H1 (cell line): Measurements from ENCODE around the gene B4GALT7. TPM values are rescaled to one million over a fixed set of nuclear protein-coding genes. Genes with fewer than 3 reads are reported as not detected.

Experiments
- CTCF ChIA-PET: fragments of 300-600 bp; sonication (Branson Sonifier 250); formaldehyde crosslinking; loops from one replicate; lab custom pipeline; 2021; ENCODE audit not compliant: partially characterized antibody; lab: Charles Lee
- POLR2A ChIA-PET: fragments of 300-600 bp; sonication (Branson Sonifier 250); formaldehyde crosslinking; loops from one replicate; lab custom pipeline; 2021; ENCODE audit warnings: inconsistent platforms; ENCODE audit not compliant: partially characterized antibody; lab: Charles Lee
- DNase-seq, 2 experiments: peaks; one replicate each; pipeline versions ENCODE4 v3.0.0 to v3.0.0-alpha.2; 2010 to 2022; ENCODE audit warnings: low spot score in 2 of 2, low read depth in 1 of 2, mixed read lengths in 1 of 2
- FAIRE-seq: peaks from 2 replicates; lab custom pipeline; 2011; peaks lifted over from hg19 to GRCh38; lab: Jason Lieb, UNC
- H2AFZ ChIP-seq: 2 replicates; pipeline ENCODE4 v1.8.1; 2012; ENCODE audit warnings: low read length, inconsistent platforms
- H2AK5ac ChIP-seq: 2 replicates; pipeline ENCODE4 v1.6.1; 2013; ENCODE audit warnings: low read depth, low read length
- H2BK120ac ChIP-seq: replicated peaks from 2 replicates; pipeline ENCODE3; 2013; ENCODE audit warnings: low read depth, low read length, inconsistent platforms
- H2BK12ac ChIP-seq: 2 replicates; pipeline ENCODE4 v1.6.1; 2013; ENCODE audit warnings: low read depth, low read length
- H2BK15ac ChIP-seq: 2 replicates; pipeline ENCODE4 v1.6.1; 2013; ENCODE audit warnings: low read length
- H2BK20ac ChIP-seq: 2 replicates; pipeline ENCODE4 v1.6.1; 2013; ENCODE audit warnings: low read length
- H2BK5ac ChIP-seq: 2 replicates; pipeline ENCODE4 v1.6.1; 2013; ENCODE audit warnings: low read depth, low read length
- H3K14ac ChIP-seq: 2 replicates; pipeline ENCODE4 v1.6.1; 2013; ENCODE audit warnings: inconsistent platforms; ENCODE audit not compliant: insufficient read length
- H3K18ac ChIP-seq: 2 replicates; pipeline ENCODE4 v1.6.1; 2013; ENCODE audit warnings: low read length; ENCODE audit errors: extremely low read depth
- H3K23ac ChIP-seq: 2 replicates; pipeline ENCODE4 v1.6.1; 2013; ENCODE audit warnings: inconsistent platforms; ENCODE audit not compliant: insufficient read length
- H3K23me2 ChIP-seq: 2 replicates; pipeline ENCODE4 v1.6.1; 2013; ENCODE audit warnings: low read depth, low read length
- H3K27ac ChIP-seq: 2 replicates; pipeline ENCODE4 v1.6.1; 2011; ENCODE audit warnings: low read depth, low read length, inconsistent platforms
- H3K27me3 ChIP-seq, 4 experiments: replicated peaks in 1 of 4; 1 replicate in 1 of 4; 2 replicates in 3 of 4; pipeline versions ENCODE4 v1.6.1 to v1.8.1; 2011 to 2013; ENCODE audit warnings: low read length in 3 of 4, mild to moderate bottlenecking in 3 of 4, inconsistent platforms in 2 of 4, mixed read lengths in 2 of 4, moderate library complexity in 1 of 4; ENCODE audit not compliant: control insufficient read depth in 3 of 4, insufficient read depth in 3 of 4; ENCODE audit errors: extremely low read depth in 1 of 4
- H3K36me3 ChIP-seq, 4 experiments: 2 replicates each; pipeline versions ENCODE4 v1.6.1 to v1.8.1; 2011 to 2013; ENCODE audit warnings: mild to moderate bottlenecking in 4 of 4, low read length in 3 of 4, moderate library complexity in 2 of 4, control low read depth in 1 of 4, inconsistent platforms in 1 of 4; ENCODE audit not compliant: insufficient read depth in 4 of 4, control insufficient read depth in 2 of 4
- H3K4ac ChIP-seq: replicated peaks from 2 replicates; pipeline ENCODE3; 2013; ENCODE audit warnings: low read length, low read depth, mixed read lengths, inconsistent platforms; ENCODE audit not compliant: insufficient read length
- H3K4me1 ChIP-seq, 4 experiments: replicated peaks in 1 of 4; 1 replicate in 1 of 4; 2 replicates in 3 of 4; pipeline versions ENCODE4 v1.6.1 to v1.8.1; 2011 to 2013; ENCODE audit warnings: low read length in 3 of 4, inconsistent platforms in 2 of 4, mixed read lengths in 1 of 4; ENCODE audit not compliant: insufficient read depth in 4 of 4, control insufficient read depth in 3 of 4
- H3K4me2 ChIP-seq, 2 experiments: 2 replicates each; pipeline versions ENCODE4 v1.6.1 to v1.8.1; 2011 to 2013; ENCODE audit warnings: low read depth in 2 of 2, low read length in 2 of 2, control low read depth in 1 of 2, inconsistent platforms in 1 of 2, mild to moderate bottlenecking in 1 of 2; ENCODE audit not compliant: insufficient read depth in 1 of 2
- H3K4me3 ChIP-seq, 4 experiments: fragments of 200-600, 300-600 bp in 1 of 4; sonication (generic), shearing (Covaris generic), sonication (Bioruptor Twin) in 1 of 4; 2 replicates each; pipeline versions ENCODE4 v1.5.1 to v1.8.1; 2011 to 2016; ENCODE audit warnings: low read length in 4 of 4, low read depth in 3 of 4, control low read depth in 2 of 4, inconsistent platforms in 2 of 4, mild to moderate bottlenecking in 2 of 4, mixed read lengths in 1 of 4, moderate library complexity in 1 of 4; ENCODE audit not compliant: insufficient read depth in 2 of 4; ENCODE audit errors: extremely low read depth in 1 of 4
- H3K56ac ChIP-seq: replicated peaks from 2 replicates; pipeline ENCODE3; 2013; ENCODE audit warnings: low read depth, mild to moderate bottlenecking, mixed read lengths, low read length, inconsistent platforms; ENCODE audit not compliant: insufficient read length
- H3K79me1 ChIP-seq: 2 replicates; pipeline ENCODE4 v1.6.1; 2013; ENCODE audit warnings: low read depth, low read length, control low read depth
- H3K79me2 ChIP-seq, 2 experiments: 2 replicates each; pipeline versions ENCODE4 v1.6.1 to v1.8.1; 2012 to 2013; ENCODE audit warnings: low read length in 2 of 2, mild to moderate bottlenecking in 2 of 2, inconsistent platforms in 1 of 2; ENCODE audit not compliant: insufficient read depth in 2 of 2, control insufficient read depth in 1 of 2
- H3K9ac ChIP-seq, 4 experiments: replicated peaks in 1 of 4; 1 replicate in 1 of 4; 2 replicates in 3 of 4; pipeline versions ENCODE4 v1.6.1 to v1.8.1; 2011 to 2013; ENCODE audit warnings: low read depth in 3 of 4, low read length in 3 of 4, control low read depth in 2 of 4, mild to moderate bottlenecking in 2 of 4, moderate library complexity in 2 of 4, inconsistent platforms in 1 of 4; ENCODE audit errors: extremely low read depth in 1 of 4
- H3K9me3 ChIP-seq, 2 experiments: 2 replicates each; pipeline versions ENCODE4 v1.6.1 to v1.8.1; 2012 to 2013; ENCODE audit warnings: mild to moderate bottlenecking in 2 of 2, moderate library complexity in 2 of 2, control low read depth in 1 of 2, inconsistent platforms in 1 of 2, low read depth in 1 of 2, low read length in 1 of 2, mixed read lengths in 1 of 2; ENCODE audit not compliant: insufficient read depth in 2 of 2
- H4K20me1 ChIP-seq, 2 experiments: replicated peaks in 1 of 2; 2 replicates each; pipeline versions ENCODE3 to v1.8.1; 2011 to 2013; ENCODE audit warnings: inconsistent platforms in 2 of 2, low read length in 2 of 2, mild to moderate bottlenecking in 1 of 2; ENCODE audit not compliant: insufficient read depth in 2 of 2, control insufficient read depth in 1 of 2
- H4K5ac ChIP-seq: 2 replicates; pipeline ENCODE4 v1.6.1; 2013; ENCODE audit warnings: low read length, low read depth, mixed read lengths, inconsistent platforms; ENCODE audit not compliant: insufficient read length
- H4K8ac ChIP-seq: 2 replicates; pipeline ENCODE4 v1.8.0; 2013; ENCODE audit warnings: mild to moderate bottlenecking, moderate library complexity, low read length, inconsistent platforms; ENCODE audit not compliant: insufficient read depth; ENCODE audit errors: extremely low read depth
- H4K91ac ChIP-seq: replicated peaks from 2 replicates; pipeline ENCODE3; 2013; ENCODE audit warnings: low read length, mixed read lengths, inconsistent platforms; ENCODE audit not compliant: insufficient read length
- WGBS, 2 experiments: shearing (Covaris generic) in 1 of 2; methylation state at CpG; one replicate each; pipeline versions ENCODE4 v1.1.6 to v1.1.7; 2013 to 2015; ENCODE audit warnings: low lambda C conversion rate in 2 of 2, mixed read lengths in 2 of 2, inconsistent platforms in 1 of 2, low coverage in 1 of 2, missing lambda C conversion rate in 1 of 2; ENCODE audit not compliant: insufficient replicate concordance in 2 of 2, insufficient coverage in 1 of 2, insufficient read length in 1 of 2; ENCODE audit errors: extremely low coverage in 1 of 2, missing lambda C conversion rate in 1 of 2; 5-methylcytosine and 5-hydroxymethylcytosine counted together
- polyA plus RNA-seq, 7 experiments: library from polyadenylated mRNA; depleted of rRNA in 3 of 7; stranded (reverse) in 5 of 7; unstranded in 2 of 7; fragments of >200 nt in 5 of 7; fragments of 200-250 nt in 2 of 7; gene quantifications; 1 replicate in 5 of 7; 2 replicates in 1 of 7; 4 replicates in 1 of 7; pipeline versions ENCODE4 v1.2.1 to v1.2.3, GENCODE V29; 2011 to 2013; ENCODE audit warnings: missing spikeins in 2 of 7, mixed read lengths in 2 of 7
- total RNA-seq: library from RNA; stranded (reverse); fragmentation: NEBNext Ultra II Directional; extraction: Animal tissue kit (Norgen Biotek cat#: 25700); gene quantifications from 2 replicates; pipeline ENCODE4 v1.2.1, GENCODE V29; 2021

B4GALT7 gene
- total and polyA plus RNA-seq, 2 of the 8 experiments (the other 6 are each of a cell fraction or from before 2014, with no cell fraction given) = 18.7 to 31.9 TPM

DNA sequence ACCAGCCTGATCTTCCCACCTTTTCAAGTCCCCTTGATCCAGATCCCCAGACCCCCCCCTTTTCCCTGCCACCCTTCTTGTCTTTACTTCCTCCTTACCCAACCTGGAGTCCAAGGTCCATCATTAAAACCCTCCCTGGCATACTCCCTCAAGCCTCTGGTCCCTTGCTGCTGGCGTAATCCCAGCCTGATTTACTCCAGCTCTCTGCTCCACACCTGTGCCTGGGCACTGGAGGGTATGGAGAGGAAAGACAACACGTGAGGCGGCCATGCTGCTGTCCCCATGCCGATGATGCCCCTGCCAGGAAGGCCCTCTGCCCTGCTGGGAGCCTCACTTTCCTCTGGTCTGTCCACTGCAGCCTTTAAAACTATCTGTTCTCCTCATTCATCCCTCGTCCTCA is 5.1 kb downstream of the B4GALT7 start:
- Histone ChIP-seq H2BK12ac (no peak overlapping the region), H2AFZ (no peak overlapping the region), H3K23me2 (peaks cover 7% of the 10 kb centered on the region), H3K14ac (no peak overlapping the region), H2BK5ac (no peak overlapping the region), H3K4me1 (peaks cover 0 to 20% (median 12%) of the 10 kb centered on the region in 4 experiments; a peak in 5 of 7 replicates), H3K9me3 (no peaks in the 10 kb centered on the region), H3K79me2 (peaks cover 0 to 4% of the 10 kb centered on the region in 2 experiments; a peak in 1 of 4 replicates), H4K8ac (no peak overlapping the region), H2AK5ac (no peak overlapping the region), H3K27ac (no peak overlapping the region), H3K56ac (no peak overlapping the region), H3K9ac (no peak overlapping the region), H3K27me3 (peaks cover 0 to 2% (median 0%) of the 10 kb centered on the region in 4 experiments; a peak in 2 of 7 replicates), H2BK20ac (no peak overlapping the region), H4K91ac (no peak overlapping the region), H2BK120ac (no peak overlapping the region), H2BK15ac (no peak overlapping the region), H3K4ac (no peak overlapping the region), H3K79me1 (no peaks in the 10 kb centered on the region; the same call in none of the 2 replicates), H3K4me3 (no peak overlapping the region), H3K36me3 (peaks cover 0 to 7% (median 0%) of the 10 kb centered on the region in 4 experiments; a peak in 2 of 8 replicates), H4K20me1 (peaks cover 0 to 2% of the 10 kb centered on the region in 2 experiments), H4K5ac (no peak overlapping the region), H3K18ac (no peak overlapping the region), H3K4me2 (no peak overlapping the region), H3K23ac (no peak overlapping the region)
- CTCF ChIA-PET = interaction anchor here (1.1 kb wide), 1 partner anchor 13 kb away, joined by 3 read pairs; the partner anchor contains the start of gene TMED9
- 91% methylated on average over 5 of the region's 5 CpGs; no CpG with 5 or more reads in 1 of the 2 experiments for WGBS, 2 experiments
- FAIRE-seq (no peak), DNase-seq (no peak)
- POLR2A ChIA-PET = interaction anchor here (4.2 kb wide), 1 partner anchor 12 kb away, joined by 19 read pairs; the partner anchor contains the start of gene TMED9
